ENCODE results near the gene GPATCH2.

The GPATCH2 gene

DNA sequence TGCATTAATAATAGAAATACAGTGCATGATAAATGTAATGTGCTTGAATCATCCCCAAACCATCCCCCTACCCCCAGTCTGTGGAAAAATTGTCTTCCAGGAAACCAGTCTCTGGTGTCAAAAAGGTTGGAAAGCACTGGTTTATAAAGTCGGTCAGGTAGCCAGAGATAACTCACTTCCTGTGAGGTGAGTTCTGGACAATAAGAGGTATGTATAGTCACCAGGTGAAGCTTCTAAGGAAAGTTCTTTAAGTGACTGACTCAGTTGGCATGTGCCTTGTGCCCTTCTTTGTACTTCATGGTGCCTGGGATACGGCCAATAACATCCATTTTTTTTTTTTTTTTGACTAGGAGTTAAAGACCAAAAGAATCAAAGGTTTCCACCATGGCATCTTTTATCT lies 103.7 kb downstream of the GPATCH2 start:
- Histone ChIP-seq H3K36me3 (ENCODE audit: insufficient read depth, low read length) (no peaks in the 10 kb centered on the region), H3K79me2 (ENCODE audit: insufficient read depth, low read length) (no peaks in the 10 kb centered on the region), H3K9me2 (ENCODE audit: low read depth, low read length) (no peaks in the 10 kb centered on the region), H3K27ac (ENCODE audit: low read depth, low read length, poor library complexity, severe bottlenecking) (no peak overlapping the region), H3K4me1 (ENCODE audit: insufficient read depth, low read length, severe bottlenecking) (no peaks in the 10 kb centered on the region), H4K20me1 (ENCODE audit: insufficient read depth, low read length) (no peaks in the 10 kb centered on the region), H2AFZ (ENCODE audit: low read length) (no peak overlapping the region), H3K9ac (ENCODE audit: low read length) (no peak overlapping the region), H3K27me3 (ENCODE audit: insufficient read depth, low read length) (no peaks in the 10 kb centered on the region), H3F3A (ENCODE audit: insufficient read depth, low read length) (no peaks in the 10 kb centered on the region), H3K9me3 (ENCODE audit: low read length) (no peaks in the 10 kb centered on the region), H3K4me2 (ENCODE audit: low read length) (no peak overlapping the region), H3K4me3 (ENCODE audit: low read depth, low read length, poor library complexity, severe bottlenecking) (no peak overlapping the region)
- TF ChIP-seq, protein P1, sequence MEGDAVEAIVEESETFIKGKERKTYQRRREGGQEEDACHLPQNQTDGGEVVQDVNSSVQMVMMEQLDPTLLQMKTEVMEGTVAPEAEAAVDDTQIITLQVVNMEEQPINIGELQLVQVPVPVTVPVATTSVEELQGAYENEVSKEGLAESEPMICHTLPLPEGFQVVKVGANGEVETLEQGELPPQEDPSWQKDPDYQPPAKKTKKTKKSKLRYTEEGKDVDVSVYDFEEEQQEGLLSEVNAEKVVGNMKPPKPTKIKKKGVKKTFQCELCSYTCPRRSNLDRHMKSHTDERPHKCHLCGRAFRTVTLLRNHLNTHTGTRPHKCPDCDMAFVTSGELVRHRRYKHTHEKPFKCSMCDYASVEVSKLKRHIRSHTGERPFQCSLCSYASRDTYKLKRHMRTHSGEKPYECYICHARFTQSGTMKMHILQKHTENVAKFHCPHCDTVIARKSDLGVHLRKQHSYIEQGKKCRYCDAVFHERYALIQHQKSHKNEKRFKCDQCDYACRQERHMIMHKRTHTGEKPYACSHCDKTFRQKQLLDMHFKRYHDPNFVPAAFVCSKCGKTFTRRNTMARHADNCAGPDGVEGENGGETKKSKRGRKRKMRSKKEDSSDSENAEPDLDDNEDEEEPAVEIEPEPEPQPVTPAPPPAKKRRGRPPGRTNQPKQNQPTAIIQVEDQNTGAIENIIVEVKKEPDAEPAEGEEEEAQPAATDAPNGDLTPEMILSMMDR (IDR thresholded peaks at IDR 0.05; ENCODE audit: low read length), result no peak
- no peak for TF ChIP-seq EZH2 (IDR thresholded peaks at IDR 0.05; ENCODE audit: borderline replicate concordance, low read length)

DNA sequence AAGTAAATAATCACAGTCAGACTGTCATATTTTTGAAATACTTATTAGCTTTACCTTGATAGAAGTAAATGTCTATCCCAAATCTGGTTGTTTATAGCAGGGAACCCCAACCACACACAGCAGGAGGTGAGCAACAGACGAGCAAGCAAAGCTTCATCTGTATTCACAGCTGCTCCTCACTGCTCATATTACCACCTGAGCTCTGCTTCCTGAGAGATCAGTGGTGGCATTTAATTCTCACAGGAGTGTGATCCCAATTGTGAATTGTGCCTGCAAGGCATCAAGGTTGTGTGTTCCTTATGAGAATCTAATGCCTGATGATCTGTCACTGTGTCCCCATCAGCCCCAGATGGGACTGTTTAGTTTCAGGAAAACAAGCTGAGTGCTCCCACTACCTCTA lies 104.3 kb downstream of the GPATCH2 start:
- Histone ChIP-seq H3K9me3 (ENCODE audit: low read length) (no peaks in the 10 kb centered on the region), H3K36me3 (ENCODE audit: insufficient read depth, low read length) (no peaks in the 10 kb centered on the region), H3K27me3 (ENCODE audit: insufficient read depth, low read length) (no peaks in the 10 kb centered on the region), H2AFZ (ENCODE audit: low read length) (no peak overlapping the region), H3K4me2 (ENCODE audit: low read length) (no peak overlapping the region), H3K27ac (ENCODE audit: low read depth, low read length, poor library complexity, severe bottlenecking) (no peak overlapping the region), H3K9ac (ENCODE audit: low read length) (no peak overlapping the region), H3F3A (ENCODE audit: insufficient read depth, low read length) (no peaks in the 10 kb centered on the region), H3K9me2 (ENCODE audit: low read depth, low read length) (no peaks in the 10 kb centered on the region), H3K4me1 (ENCODE audit: insufficient read depth, low read length, severe bottlenecking) (no peaks in the 10 kb centered on the region), H4K20me1 (ENCODE audit: insufficient read depth, low read length) (no peaks in the 10 kb centered on the region), H3K79me2 (ENCODE audit: insufficient read depth, low read length) (no peaks in the 10 kb centered on the region), H3K4me3 (ENCODE audit: low read depth, low read length, poor library complexity, severe bottlenecking) (no peak overlapping the region)
- TF ChIP-seq EZH2 (IDR thresholded peaks at IDR 0.05; ENCODE audit: borderline replicate concordance, low read length), result no peak
- TF ChIP-seq, protein P1 (IDR thresholded peaks at IDR 0.05; ENCODE audit: low read length), result no peak

DNA sequence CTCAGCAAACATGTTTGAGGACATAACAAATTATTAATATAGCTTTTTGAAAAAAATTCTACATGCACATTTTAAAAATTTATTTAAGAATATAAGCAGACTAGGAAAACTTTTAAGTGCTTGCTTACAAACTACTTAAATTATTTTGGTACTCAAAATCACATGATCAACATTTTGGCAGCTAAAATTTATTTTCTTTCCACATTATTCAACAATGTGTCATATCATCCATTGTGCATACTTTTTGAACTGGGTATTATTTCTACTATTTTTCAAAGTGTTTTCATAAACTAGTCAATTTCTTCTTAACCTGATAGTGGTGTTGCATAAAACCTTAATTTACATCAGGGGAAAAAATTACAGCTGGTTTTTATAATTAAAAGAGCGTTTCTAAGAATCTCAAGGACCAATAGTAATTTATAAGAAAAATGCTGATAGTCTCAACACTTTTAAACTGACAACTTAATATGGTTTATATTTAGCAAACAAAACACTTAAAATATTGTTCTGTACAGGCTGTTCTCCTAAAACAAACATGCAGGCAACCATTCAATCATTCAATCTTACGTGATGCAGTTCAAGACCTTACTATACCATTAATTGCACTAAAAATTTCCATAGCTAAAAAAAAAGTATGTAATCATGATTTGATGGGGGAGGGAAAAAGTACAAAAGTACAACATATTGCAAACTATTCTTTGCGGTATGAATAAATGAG lies 105.0 kb downstream of the GPATCH2 start:
- no peaks in the 10 kb centered on the region for H3F3A ChIP-seq (ENCODE audit: insufficient read depth, low read length)
- no peaks in the 10 kb centered on the region for H3K79me2 ChIP-seq (ENCODE audit: insufficient read depth, low read length)
- H3K27ac ChIP-seq (ENCODE audit: low read depth, low read length, poor library complexity, severe bottlenecking), result no peak overlapping the region
- no peak overlapping the region for H3K4me3 ChIP-seq (ENCODE audit: low read depth, low read length, poor library complexity, severe bottlenecking)
- no peaks in the 10 kb centered on the region for H3K9me2 ChIP-seq (ENCODE audit: low read depth, low read length)
- no peak for TF ChIP-seq EZH2 (IDR thresholded peaks at IDR 0.05; ENCODE audit: borderline replicate concordance, low read length)
- TF ChIP-seq, protein P1 (IDR thresholded peaks at IDR 0.05; ENCODE audit: low read length), result no peak
- no peaks in the 10 kb centered on the region for H3K9me3 ChIP-seq (ENCODE audit: low read length)
- no peaks in the 10 kb centered on the region for H3K36me3 ChIP-seq (ENCODE audit: insufficient read depth, low read length)
- H4K20me1 ChIP-seq (ENCODE audit: insufficient read depth, low read length), result no peaks in the 10 kb centered on the region
- H2AFZ ChIP-seq (ENCODE audit: low read length), result no peak overlapping the region
- no peak overlapping the region for H3K9ac ChIP-seq (ENCODE audit: low read length)
- no peaks in the 10 kb centered on the region for H3K4me1 ChIP-seq (ENCODE audit: insufficient read depth, low read length, severe bottlenecking)
- no peaks in the 10 kb centered on the region for H3K27me3 ChIP-seq (ENCODE audit: insufficient read depth, low read length)
- no peak overlapping the region for H3K4me2 ChIP-seq (ENCODE audit: low read length)
